Esophagus squamous epithelium (tissue), 4 donors: ENCODE data around the gene BBS9.

Source experiments
- CTCF ChIP-seq, 6 experiments: fragments of 450-650 bp in 4 of 6; fragments of 200-600 bp in 2 of 6; sonication (generic) in 2 of 6; IDR thresholded peaks; one replicate each; pipeline ENCODE4 v1.5.1; 2016 to 2019; ENCODE audit warnings: antibody characterized with exemption in 6 of 6, mild to moderate bottlenecking in 4 of 6, moderate library complexity in 4 of 6
- POLR2A ChIP-seq, 4 donors: fragments of 450-650 bp; IDR thresholded peaks; one replicate each; pipeline ENCODE4 v1.6.1; 2017; ENCODE audit warnings: antibody characterized with exemption in 4 of 4, mild to moderate bottlenecking in 4 of 4, moderate library complexity in 3 of 4

GRCh38 chr7:33193308-33193864 lies 64.0 kb downstream of the BBS9 start:
- TF ChIP-seq CTCF (IDR thresholded peaks at IDR 0.05): no peak
- no peak for TF ChIP-seq POLR2A (IDR thresholded peaks at IDR 0.05)
